T-helper 17 cell (primary cell): ENCODE results near the gene FAM13B. TPM values are rescaled to one million over a fixed set of nuclear protein-coding genes. Genes with fewer than 3 reads are reported as not detected.
"Not testable (repeated sequence)": the region's sequence is repeated elsewhere in the genome, so short reads cannot be mapped to it uniquely, and the experiment has no call there.

ENCODE experiments used
- ATAC-seq: fragments of 150-1000 bp; cut with Tn5 transposase; 2 replicates; pipeline ENCODE4 v1.10.0; 2021; ENCODE audit warnings: mild to moderate bottlenecking, moderate library complexity
- DNase-seq, 3 donors: peaks; one replicate each; pipeline versions ENCODE4 v3.0.0 to v3.0.0-alpha.2; 2020 to 2021
- H3K9me3 ChIP-seq: one replicate; pipeline ENCODE4 v1.7.0; 2013; ENCODE audit warnings: low read length, mild to moderate bottlenecking; ENCODE audit not compliant: control insufficient read depth, poor library complexity, severe bottlenecking
- H3K27ac Mint-ChIP-seq: one replicate; pipeline ENCODE4 v1.8.0; 2022; ENCODE audit warnings: mild to moderate bottlenecking, moderate library complexity, mixed read lengths
- H3K27me3 Mint-ChIP-seq: one replicate; pipeline ENCODE4 v1.8.0; 2022; ENCODE audit warnings: mixed read lengths
- H3K36me3 Mint-ChIP-seq: one replicate; pipeline ENCODE4 v1.8.0; 2022; ENCODE audit warnings: low read depth, mixed read lengths
- H3K4me1 Mint-ChIP-seq: one replicate; pipeline ENCODE4 v1.8.0; 2022; ENCODE audit warnings: mild to moderate bottlenecking, mixed read lengths
- H3K4me3 Mint-ChIP-seq: one replicate; pipeline ENCODE4 v1.8.0; 2022; ENCODE audit warnings: mild to moderate bottlenecking, moderate library complexity, mixed read lengths
- total RNA-seq, 4 donors: library from RNA in 2 of 4; stranded (reverse) in 2 of 4; gene quantifications; one replicate each; pipeline ENCODE4 v1.2.3 and lab custom pipeline; 2022 to 2026

Gene FAM13B
- total RNA-seq, 2 donors from 2014 or later: 46.8 to 54.1 TPM

DNA sequence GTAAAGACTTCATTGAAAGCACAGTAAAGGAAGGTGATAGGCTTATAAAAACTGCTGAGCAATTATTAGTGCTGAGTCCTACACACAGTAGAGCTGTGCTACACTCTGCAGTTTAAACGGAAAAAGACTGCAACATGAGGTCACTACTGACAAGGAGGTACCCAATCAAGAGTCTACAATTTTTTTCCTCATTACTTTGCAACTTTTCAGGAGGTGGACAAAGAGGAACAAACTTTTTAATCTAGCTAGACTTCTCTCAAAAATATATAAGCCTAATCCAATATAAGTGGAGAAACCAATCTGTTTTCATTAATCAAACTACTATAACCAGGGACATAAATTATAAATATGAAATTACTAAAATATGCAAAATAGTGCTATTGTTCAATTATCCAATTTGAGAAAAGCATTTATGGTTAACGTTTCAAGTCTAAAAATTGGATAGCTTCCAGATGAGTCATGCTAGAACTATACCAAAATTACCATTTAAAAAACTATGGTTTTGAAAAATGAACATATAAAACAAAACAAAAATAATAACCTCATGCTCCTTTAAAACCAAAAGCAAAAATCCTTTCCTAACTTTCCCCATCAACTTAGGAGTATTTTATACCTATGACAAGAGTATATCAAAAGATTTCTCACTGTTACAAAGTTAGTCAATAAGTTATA is 37.7 kb downstream of the FAM13B start:
- peaks cover 6% of the 10 kb centered on the region for H3K9me3 ChIP-seq
- DNase-seq (no peak), ATAC-seq (no peak)
- H3K27me3 Mint-ChIP-seq: no peaks in the 10 kb centered on the region
- peaks cover 10% of the 10 kb centered on the region for H3K36me3 Mint-ChIP-seq
- peaks cover 22% of the 10 kb centered on the region for H3K4me1 Mint-ChIP-seq
- no peak overlapping the region for H3K4me3 Mint-ChIP-seq
- H3K27ac Mint-ChIP-seq: peak overlapping the region; percentile 41

DNA sequence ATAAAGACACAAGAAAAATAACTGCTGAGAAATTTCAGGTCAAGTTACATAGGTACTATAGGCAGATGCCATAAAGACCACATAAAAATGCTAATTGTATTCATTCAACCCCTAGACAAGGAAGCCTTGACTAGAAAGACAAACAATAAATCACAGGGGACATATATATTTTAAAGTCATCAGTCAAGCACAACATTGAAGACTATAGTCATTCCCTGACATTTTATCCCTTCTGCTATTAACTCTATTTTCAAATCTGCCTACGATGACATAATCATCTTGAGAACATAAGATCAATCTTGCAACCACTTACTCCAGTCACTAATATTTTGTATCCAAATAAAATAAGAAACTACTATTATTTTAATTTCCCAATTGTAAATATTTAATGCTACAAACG is 38.3 kb downstream of the FAM13B start:
- Mint-ChIP-seq H3K36me3 (peaks cover 7% of the 10 kb centered on the region), H3K27ac (peak overlapping the region; percentile 41), H3K27me3 (no peaks in the 10 kb centered on the region), H3K4me3 (no peak overlapping the region), H3K4me1 (peaks cover 18% of the 10 kb centered on the region)
- ATAC-seq (no peak), DNase-seq (no peak)
- peaks cover 6% of the 10 kb centered on the region for H3K9me3 ChIP-seq

DNA sequence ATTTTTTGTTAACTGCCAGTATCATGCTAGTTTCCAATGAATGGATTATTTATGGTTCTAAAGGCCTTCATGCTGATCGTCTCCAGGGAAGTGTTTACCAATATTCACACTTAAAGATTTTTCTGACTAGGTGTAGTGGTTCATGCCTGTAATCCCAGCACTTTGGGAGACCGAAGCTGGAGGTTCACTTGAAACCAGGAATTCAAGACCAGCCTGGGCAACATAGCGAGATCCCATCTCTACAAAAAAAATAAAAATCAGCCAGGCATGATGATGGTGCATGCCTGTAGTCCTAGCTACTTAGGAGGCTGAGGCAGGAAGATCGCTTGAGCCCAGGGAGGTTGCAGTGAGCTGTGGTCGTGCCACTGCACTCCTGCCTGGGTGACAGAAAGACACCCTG is 43.5 kb downstream of the FAM13B start:
- Mint-ChIP-seq H3K4me3 (no peak overlapping the region), H3K36me3 (peaks cover 3% of the 10 kb centered on the region), H3K4me1 (peaks cover 21% of the 10 kb centered on the region), H3K27ac (no peak overlapping the region), H3K27me3 (no peaks in the 10 kb centered on the region)
- ATAC-seq: no peak
- H3K9me3 ChIP-seq: no peaks in the 10 kb centered on the region
- no peak for DNase-seq

DNA sequence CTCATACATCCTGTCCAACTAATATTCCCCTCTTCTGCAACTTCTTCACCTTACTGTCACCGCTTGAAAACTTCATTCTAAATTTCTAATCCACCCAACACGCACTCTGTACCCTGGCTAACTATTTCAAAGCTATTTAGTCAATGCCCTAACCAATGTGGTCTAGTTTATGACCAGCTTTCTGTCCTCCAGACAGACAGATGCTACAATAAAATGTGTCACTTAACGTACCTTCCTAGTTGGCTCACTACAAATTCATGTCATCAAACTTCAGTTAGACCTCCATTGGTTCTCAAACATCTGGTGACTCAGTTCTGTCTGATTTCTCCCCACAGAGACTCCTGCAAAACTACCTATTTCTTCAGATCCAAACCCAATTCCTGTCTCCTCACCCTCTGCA is 57.7 kb downstream of the FAM13B start:
- Mint-ChIP-seq H3K27me3 (no peaks in the 10 kb centered on the region), H3K4me3 (no peak overlapping the region), H3K4me1 (peaks cover 10% of the 10 kb centered on the region), H3K36me3 (peaks cover 21% of the 10 kb centered on the region), H3K27ac (no peak overlapping the region)
- H3K9me3 ChIP-seq: no peaks in the 10 kb centered on the region
- no peak for DNase-seq
- no peak for ATAC-seq

DNA sequence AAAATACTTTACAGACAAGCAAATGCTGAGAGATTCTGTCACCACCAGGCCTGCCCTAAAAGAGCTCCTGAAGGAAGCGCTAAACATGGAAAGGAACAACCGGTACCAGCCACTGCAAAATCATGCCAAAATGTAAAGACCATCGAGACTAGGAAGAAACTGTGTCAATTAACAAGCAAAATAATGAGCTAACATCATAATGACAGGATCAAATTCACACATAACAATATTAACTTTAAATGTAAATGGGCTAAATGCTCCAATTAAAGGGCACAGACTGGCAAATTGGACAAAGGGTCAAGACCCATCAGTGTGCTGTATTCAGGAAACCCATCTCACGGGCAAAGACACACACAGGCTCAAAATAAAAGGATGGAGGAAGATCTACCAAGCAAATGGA is 62.5 kb downstream of the FAM13B start:
- not testable (repeated sequence) for H3K27me3 Mint-ChIP-seq, ATAC-seq, DNase-seq, H3K4me1 Mint-ChIP-seq, H3K36me3 Mint-ChIP-seq, H3K9me3 ChIP-seq, H3K27ac Mint-ChIP-seq
- peak overlapping the region; percentile 5 for H3K4me3 Mint-ChIP-seq

DNA sequence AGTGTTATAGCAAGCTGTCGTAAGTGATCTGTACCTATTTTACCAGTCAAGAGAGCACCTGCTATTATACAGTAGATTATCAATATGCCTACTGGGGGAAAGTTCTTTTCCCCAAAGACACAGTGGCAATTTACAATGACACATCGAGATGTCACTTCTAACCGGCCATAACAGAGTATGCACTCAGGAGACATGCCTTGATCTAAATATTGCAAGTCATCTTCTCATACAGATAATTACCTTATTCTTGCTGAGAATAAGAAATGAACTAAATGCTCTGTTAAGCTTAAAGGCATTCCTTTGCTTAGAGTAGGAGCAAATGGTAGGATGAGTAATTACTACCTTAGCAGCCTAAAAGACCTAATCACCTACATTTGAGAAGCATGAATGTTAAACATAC is 72.1 kb downstream of the FAM13B start:
- Mint-ChIP-seq H3K4me1 (peaks cover 13% of the 10 kb centered on the region), H3K36me3 (peaks cover 7% of the 10 kb centered on the region), H3K4me3 (no peak overlapping the region), H3K27ac (no peak overlapping the region), H3K27me3 (no peaks in the 10 kb centered on the region)
- no peak for ATAC-seq
- no peak for DNase-seq
- no peaks in the 10 kb centered on the region for H3K9me3 ChIP-seq

GRCh38 chr5:137960141-137960540 is 72.7 kb downstream of the FAM13B start:
- H3K9me3 ChIP-seq: no peaks in the 10 kb centered on the region
- ATAC-seq (no peak), DNase-seq (no peak)
- H3K27me3 Mint-ChIP-seq: no peaks in the 10 kb centered on the region
- peaks cover 7% of the 10 kb centered on the region for H3K36me3 Mint-ChIP-seq
- peaks cover 10% of the 10 kb centered on the region for H3K4me1 Mint-ChIP-seq
- no peak overlapping the region for H3K4me3 Mint-ChIP-seq
- peak overlapping the region; percentile 19 for H3K27ac Mint-ChIP-seq

DNA sequence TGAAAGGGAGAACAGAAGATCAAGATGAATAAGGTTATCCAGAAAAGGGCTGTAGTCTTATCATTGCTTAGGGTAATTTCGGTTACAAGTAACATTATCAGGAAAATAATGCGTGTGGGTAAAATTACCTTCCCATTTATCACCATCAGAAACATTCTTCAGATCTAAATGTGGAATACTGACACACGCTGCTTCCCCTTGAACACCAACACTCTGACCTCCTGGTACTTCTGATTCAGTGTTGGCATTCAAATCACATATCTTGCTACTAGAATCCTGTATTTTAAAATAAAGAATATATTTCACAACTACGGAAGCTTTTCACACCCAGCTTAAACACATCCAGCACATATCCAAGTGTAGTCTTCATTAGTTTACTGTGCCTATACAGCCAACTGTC is 73.4 kb downstream of the FAM13B start:
- Mint-ChIP-seq H3K36me3 (peaks cover 7% of the 10 kb centered on the region), H3K4me1 (peaks cover 10% of the 10 kb centered on the region), H3K4me3 (no peak overlapping the region), H3K27ac (peak overlapping the region; percentile 19), H3K27me3 (no peaks in the 10 kb centered on the region)
- ATAC-seq (no peak), DNase-seq (no peak)
- H3K9me3 ChIP-seq: no peaks in the 10 kb centered on the region

- Mint-ChIP-seq H3K27me3 (no peaks in the 10 kb centered on the region), H3K4me1 (peaks cover 10% of the 10 kb centered on the region), H3K27ac (no peak overlapping the region), H3K4me3 (no peak overlapping the region), H3K36me3 (peaks cover 11% of the 10 kb centered on the region)
- DNase-seq (no peak), ATAC-seq (no peak)
- H3K9me3 ChIP-seq: no peaks in the 10 kb centered on the region
These were observed 74.9 kb downstream of the FAM13B start for GRCh38 chr5:137957948-137958347.

- Mint-ChIP-seq H3K27ac (no peak overlapping the region), H3K4me3 (no peak overlapping the region), H3K4me1 (peaks cover 11% of the 10 kb centered on the region), H3K27me3 (no peaks in the 10 kb centered on the region), H3K36me3 (peaks cover 14% of the 10 kb centered on the region)
- H3K9me3 ChIP-seq: no peaks in the 10 kb centered on the region
- no peak for ATAC-seq
- DNase-seq: no peak
These were observed 78.6 kb downstream of the FAM13B start for GRCh38 chr5:137954131-137954879.

GRCh38 chr5:137945825-137946224 is 87.1 kb downstream of the FAM13B start:
- H3K36me3 Mint-ChIP-seq: peaks cover 22% of the 10 kb centered on the region
- ATAC-seq (no peak), DNase-seq (no peak)
- H3K27ac Mint-ChIP-seq: no peak overlapping the region
- H3K9me3 ChIP-seq: no peaks in the 10 kb centered on the region
- no peaks in the 10 kb centered on the region for H3K27me3 Mint-ChIP-seq
- H3K4me3 Mint-ChIP-seq: no peak overlapping the region
- peaks cover 7% of the 10 kb centered on the region for H3K4me1 Mint-ChIP-seq

DNA sequence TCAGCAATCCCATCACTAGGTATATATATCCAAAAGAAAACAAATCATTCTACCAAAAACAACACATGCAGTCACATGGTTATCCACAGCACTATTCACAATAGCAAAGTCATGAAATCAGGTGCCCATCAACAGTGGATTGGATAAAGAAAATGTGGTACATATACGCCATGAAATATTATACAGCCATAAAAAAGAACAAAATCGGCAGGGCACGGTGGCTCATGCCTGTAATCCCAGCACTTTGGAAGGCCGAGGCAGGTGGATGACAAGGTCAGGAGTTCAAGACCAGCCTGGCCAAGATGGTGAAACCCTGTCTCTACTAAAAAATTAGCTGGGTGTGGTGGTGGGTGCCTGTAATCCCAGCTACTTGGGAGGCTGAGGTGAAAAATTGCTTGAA is 88.6 kb downstream of the FAM13B start:
- Mint-ChIP-seq H3K36me3 (peaks cover 17% of the 10 kb centered on the region), H3K27ac (peak overlapping the region; percentile 3)
- H3K4me1 Mint-ChIP-seq, H3K27me3 Mint-ChIP-seq, ATAC-seq, H3K4me3 Mint-ChIP-seq, H3K9me3 ChIP-seq, DNase-seq: not testable (repeated sequence)

DNA sequence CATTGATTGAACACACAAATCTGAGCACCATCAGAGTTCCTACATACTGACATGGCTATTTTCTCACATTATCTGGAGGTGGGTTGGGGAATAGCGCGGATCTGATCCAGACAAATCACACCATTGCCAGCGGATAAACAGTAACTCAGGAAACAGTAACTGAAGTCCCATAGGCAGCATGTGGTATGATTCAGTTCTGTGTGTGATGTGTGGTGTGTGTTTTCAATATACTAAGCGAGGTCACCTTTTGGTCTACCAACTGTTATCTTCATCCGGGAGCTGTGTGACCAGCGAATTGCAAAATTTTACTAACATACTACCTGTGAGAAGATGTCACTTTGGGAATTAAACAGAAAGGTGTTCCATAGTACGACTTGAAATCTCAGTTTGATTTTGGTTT is 93.5 kb downstream of the FAM13B start:
- H3K27ac Mint-ChIP-seq: no peak overlapping the region
- no peaks in the 10 kb centered on the region for H3K9me3 ChIP-seq
- DNase-seq (no peak), ATAC-seq (no peak)
- peaks cover 3% of the 10 kb centered on the region for H3K4me1 Mint-ChIP-seq
- H3K36me3 Mint-ChIP-seq: peaks cover 12% of the 10 kb centered on the region
- no peaks in the 10 kb centered on the region for H3K27me3 Mint-ChIP-seq
- H3K4me3 Mint-ChIP-seq: no peak overlapping the region

DNA sequence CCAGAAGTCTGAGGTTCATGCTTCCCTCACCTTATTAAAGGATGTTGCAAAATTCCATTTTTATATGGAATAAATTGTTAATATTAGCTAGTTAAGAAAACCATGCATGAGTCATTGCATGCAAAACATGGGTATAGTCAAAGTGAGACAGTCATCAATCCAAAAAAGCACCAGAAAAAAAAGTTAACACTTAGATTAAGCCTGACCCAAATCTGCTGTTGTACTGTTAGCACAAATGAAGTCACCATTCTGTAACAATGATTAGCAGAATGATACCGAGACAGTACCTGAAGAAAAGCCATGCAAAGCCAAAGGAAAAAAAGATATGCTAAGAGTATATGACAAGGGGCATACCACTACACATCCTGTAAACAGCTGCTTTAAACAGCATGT is 94.1 kb downstream of the FAM13B start:
- H3K27me3 Mint-ChIP-seq: no peaks in the 10 kb centered on the region
- no peak for DNase-seq
- ATAC-seq: no peak
- no peaks in the 10 kb centered on the region for H3K9me3 ChIP-seq
- H3K4me3 Mint-ChIP-seq: no peak overlapping the region
- H3K36me3 Mint-ChIP-seq: peaks cover 7% of the 10 kb centered on the region
- peaks cover 3% of the 10 kb centered on the region for H3K4me1 Mint-ChIP-seq
- H3K27ac Mint-ChIP-seq: no peak overlapping the region
